HuH-7 (cell line): ENCODE data around the gene CD300E.
A peak's percentile ranks its signal among the peaks of the same experiment; 100 is the strongest.
"Not testable (repeated sequence)": the region's sequence is repeated elsewhere in the genome, so short reads cannot be mapped to it uniquely, and the experiment has no call there.

Source experiments
- DNase-seq: peaks from one replicate; pipeline ENCODE4 v3.0.0; 2011; ENCODE audit warnings: low spot score

The CD300E gene

GRCh38 chr17:74633326-74633725 lies 9.8 kb upstream of the CD300E start:
- no peak for DNase-seq

- no peak for DNase-seq
These were observed 9.1 kb upstream of the CD300E start for GRCh38 chr17:74632617-74633016.

GRCh38 chr17:74631468-74632450 lies 8.2 kb upstream of the CD300E start:
- DNase-seq, result peak; percentile 25

GRCh38 chr17:74630251-74630650 lies 6.7 kb upstream of the CD300E start:
- not testable (repeated sequence) for DNase-seq

- DNase-seq, result no peak
These were observed 2.1 kb upstream of the CD300E start for GRCh38 chr17:74625661-74626060.

- DNase-seq, result no peak
These were observed 593 bp upstream of the CD300E start for GRCh38 chr17:74624131-74624530.

- no peak for DNase-seq
These were observed 4.4 kb downstream of the CD300E start for GRCh38 chr17:74619077-74619673.

GRCh38 chr17:74618451-74618850 lies 5.1 kb downstream of the CD300E start:
- DNase-seq, result no peak

GRCh38 chr17:74616696-74617095 lies 6.8 kb downstream of the CD300E start:
- DNase-seq, result no peak

- no peak for DNase-seq
These were observed 11.5 kb downstream of the CD300E start for GRCh38 chr17:74612046-74612445.

- no peak for DNase-seq
These were observed 13.4 kb downstream of the CD300E start for GRCh38 chr17:74610108-74610507.

- no peak for DNase-seq
These were observed 15.0 kb downstream of the CD300E start for GRCh38 chr17:74608511-74608910.

GRCh38 chr17:74607221-74607620 lies 16.3 kb downstream of the CD300E start:
- no peak for DNase-seq

- no peak for DNase-seq
These were observed 17.5 kb downstream of the CD300E start for GRCh38 chr17:74606050-74606449.

GRCh38 chr17:74605361-74605760 lies 18.2 kb downstream of the CD300E start:
- DNase-seq, result no peak

GRCh38 chr17:74604761-74605160 lies 18.8 kb downstream of the CD300E start:
- DNase-seq, result no peak

- no peak for DNase-seq
These were observed 19.3 kb downstream of the CD300E start for GRCh38 chr17:74604200-74604599.

- no peak for DNase-seq
These were observed 19.8 kb downstream of the CD300E start for GRCh38 chr17:74603746-74604145.

- DNase-seq, result no peak
These were observed 20.4 kb downstream of the CD300E start for GRCh38 chr17:74603037-74603635.

- DNase-seq, result peak; percentile 63
These were observed 21.5 kb downstream of the CD300E start for GRCh38 chr17:74601944-74602572.

- DNase-seq, result no peak
These were observed 24.0 kb downstream of the CD300E start for GRCh38 chr17:74599448-74599939.

- DNase-seq, result no peak
These were observed 24.5 kb downstream of the CD300E start for GRCh38 chr17:74599023-74599399.
